GM18907 (cell line): ENCODE measurements around the gene POLR2I.
"Not testable (repeated sequence)": the region's sequence is repeated elsewhere in the genome, so short reads cannot be mapped to it uniquely, and the experiment has no call there.

Experiments
- ATAC-seq: cut with Tn5 transposase; IDR thresholded peaks from one replicate; pipeline ENCODE4 v1.9.1; 2021; ENCODE audit warnings: mild to moderate bottlenecking, moderate library complexity; ENCODE audit not compliant: unreplicated experiment

POLR2I gene

DNA sequence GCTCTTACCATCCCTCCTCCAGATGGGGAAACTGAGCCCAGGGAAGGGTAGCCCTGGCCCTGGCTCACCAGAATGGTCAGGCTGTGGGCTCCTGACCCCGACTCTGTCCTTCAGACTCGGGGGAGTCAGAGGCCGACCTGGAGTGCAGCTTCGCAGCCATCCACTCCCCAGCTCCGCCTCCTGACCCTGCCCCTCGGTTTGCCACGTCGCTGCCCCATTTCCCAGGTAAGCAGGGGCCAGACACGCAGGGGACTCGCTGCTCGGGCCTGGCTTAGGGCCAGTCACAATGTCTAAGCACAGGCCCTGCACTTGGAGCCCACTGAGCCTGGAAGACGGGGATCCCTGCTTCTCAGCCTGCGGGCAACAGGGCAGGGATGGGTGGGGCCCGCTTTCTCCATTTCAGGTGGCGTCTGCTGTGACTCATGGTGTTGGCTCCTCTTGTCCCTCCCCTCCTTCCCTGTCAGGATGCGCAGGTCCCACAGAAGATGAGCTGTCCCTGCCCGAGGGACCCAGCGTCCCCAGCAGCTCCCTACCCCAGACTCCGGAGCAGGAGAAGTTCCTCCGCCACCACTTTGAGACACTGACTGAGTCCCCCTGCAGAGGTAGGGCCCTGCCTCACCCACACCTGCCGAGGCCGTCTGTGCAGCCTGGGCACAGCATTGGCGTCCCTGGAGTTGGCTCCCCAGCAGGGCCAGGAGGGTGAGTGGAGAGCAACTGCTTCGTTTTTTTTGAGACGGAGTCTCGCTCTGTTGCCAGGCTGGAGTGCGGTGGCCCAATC, 12.9 kb downstream of the POLR2I start:
- no peak for ATAC-seq

- no peak for ATAC-seq
Measured at GRCh38 chr19:36100476-36100875, 14.2 kb downstream of the POLR2I start.

- ATAC-seq, result no peak
Measured at GRCh38 chr19:36099166-36099785, 15.4 kb downstream of the POLR2I start.

DNA sequence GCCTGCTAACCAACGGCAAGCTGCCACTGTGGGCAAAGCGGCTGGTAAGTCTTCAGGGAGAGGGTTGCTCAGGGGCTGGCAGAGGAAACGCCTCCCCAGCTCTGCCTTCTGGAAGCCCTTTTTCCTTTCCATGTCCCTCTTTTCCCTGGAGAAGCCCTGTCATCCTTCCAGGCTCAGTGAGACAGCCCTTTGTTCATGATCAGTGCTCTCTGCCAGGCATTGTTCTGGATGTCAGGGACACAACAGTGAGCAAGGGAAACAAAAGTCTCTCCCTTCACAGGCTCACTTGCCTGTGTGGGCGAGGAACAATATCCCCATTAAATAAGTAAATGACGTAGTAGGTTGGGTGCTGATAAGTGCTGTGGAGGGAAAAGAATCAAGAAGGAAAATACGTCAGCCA, 17.6 kb downstream of the POLR2I start:
- no peak for ATAC-seq

- ATAC-seq, result no peak
Measured at GRCh38 chr19:36093687-36094086, 21.0 kb downstream of the POLR2I start.

- ATAC-seq, result no peak
Measured at GRCh38 chr19:36093146-36093662, 21.5 kb downstream of the POLR2I start.

DNA sequence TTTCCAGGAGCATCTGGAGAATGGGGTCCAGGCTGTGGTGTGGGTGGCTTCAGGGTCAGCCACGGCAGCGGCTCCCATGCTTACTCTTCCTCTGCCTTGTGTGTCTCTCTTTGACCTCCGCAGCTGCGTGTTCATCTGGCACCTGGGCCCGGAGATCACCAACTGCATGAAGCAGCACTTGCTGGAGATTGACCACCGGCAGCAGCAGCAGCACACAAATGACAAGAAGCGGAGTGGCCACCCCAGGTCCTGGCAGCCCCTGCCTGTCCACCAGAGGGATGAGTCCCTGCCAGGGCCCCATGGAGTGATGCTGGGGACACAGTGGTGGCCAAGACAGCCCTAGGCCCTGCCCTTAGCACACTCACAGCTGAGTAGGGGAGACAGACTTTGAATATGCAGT, 22.1 kb downstream of the POLR2I start:
- ATAC-seq, result no peak

- no peak for ATAC-seq
Measured at GRCh38 chr19:36090910-36091695, 23.6 kb downstream of the POLR2I start.

DNA sequence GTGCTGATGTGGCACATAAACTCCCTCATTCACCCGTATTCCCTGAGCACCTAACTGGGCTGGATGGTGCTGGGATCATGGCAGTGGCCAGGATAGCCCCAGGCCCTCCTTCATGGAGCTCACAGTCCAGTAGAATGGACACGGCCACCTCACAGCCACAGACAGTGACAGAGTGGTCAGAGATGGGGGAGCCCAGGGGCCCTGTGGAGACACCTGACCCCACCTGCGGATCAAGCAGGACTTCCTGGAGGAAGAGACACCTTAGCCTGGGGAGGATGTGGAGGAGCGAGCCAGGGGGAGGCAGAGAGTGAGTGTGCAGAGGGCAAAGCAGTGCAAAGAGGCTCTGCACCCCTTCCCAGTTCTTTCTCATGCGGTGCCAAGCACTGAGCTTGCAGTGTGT, 24.8 kb downstream of the POLR2I start:
- no peak for ATAC-seq

GRCh38 chr19:36086326-36086725, 28.3 kb downstream of the POLR2I start:
- no peak for ATAC-seq

DNA sequence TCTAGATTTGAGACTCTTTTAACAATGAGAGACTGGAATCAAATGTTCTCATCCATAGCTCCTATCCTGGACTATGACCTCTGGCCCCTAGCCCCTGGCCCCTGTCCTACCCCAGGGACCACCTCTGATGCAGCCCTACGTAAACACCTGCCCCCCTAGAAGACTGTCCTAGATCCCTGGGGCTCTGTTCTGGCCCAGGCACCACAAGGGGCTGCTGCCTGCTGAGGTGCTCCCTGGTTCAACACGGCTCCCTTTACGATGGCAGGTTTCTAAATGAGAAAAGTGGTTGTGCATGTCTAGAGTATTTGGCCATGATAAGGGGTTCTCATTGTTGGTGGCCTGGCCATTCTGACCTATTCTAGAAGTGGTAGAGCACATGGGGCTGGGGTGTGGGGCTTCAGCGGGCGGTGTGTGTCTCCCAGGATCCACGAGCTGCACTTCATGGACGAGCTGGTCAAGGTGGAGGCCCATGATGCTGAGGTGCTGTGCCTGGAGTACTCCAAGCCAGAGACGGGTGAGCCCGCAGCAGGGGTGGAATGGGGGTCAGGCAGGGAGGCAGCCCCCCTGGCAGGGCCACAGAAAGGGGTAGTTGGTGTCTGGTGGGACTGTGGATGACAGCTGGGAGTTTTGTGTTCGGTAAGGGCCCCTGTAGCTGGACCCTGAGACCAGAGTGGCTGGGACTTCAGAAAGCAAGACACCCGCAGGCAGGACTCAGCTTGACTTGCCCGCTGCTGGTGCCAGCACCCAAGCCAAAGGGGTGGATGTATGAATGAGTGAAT, 30.3 kb downstream of the POLR2I start:
- no peak for ATAC-seq

DNA sequence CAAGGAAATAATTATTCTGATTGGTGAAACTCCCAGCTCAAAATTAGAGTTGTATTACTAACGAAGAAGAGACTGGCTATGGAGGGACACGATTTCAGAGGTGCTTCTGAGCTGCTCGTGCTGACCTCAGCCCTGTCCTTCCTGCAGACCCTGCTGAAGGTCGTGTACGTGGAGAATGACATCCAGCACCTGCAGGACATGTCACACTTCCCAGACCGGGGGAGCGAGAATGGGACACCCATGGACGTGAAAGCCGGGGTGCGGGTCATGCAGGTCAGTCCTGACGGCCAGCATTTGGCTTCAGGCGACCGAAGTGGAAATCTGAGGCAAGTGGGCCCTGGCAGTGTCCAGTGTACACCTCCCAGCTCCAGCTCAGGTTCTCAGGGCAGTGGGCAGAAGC, 31.8 kb downstream of the POLR2I start:
- ATAC-seq, result no peak

DNA sequence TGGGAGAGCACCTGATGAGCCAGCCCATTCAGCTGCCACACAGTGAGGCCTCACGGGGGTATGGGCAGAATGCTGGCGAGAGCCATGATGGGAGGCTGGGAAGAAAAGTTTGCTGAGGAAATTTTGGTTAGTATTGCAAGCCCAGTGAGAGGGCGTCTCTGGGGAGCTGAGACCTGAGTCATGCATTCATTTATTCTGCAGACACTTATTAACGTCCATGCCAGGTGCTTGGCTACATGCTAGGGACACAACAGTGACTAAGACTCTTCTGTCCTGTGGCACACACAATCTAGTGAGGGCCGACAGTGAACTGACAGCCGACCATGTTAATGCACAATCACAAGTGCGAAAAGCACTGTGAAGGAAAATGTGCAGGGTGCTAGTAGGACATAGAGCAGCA, 32.8 kb downstream of the POLR2I start:
- no peak for ATAC-seq

DNA sequence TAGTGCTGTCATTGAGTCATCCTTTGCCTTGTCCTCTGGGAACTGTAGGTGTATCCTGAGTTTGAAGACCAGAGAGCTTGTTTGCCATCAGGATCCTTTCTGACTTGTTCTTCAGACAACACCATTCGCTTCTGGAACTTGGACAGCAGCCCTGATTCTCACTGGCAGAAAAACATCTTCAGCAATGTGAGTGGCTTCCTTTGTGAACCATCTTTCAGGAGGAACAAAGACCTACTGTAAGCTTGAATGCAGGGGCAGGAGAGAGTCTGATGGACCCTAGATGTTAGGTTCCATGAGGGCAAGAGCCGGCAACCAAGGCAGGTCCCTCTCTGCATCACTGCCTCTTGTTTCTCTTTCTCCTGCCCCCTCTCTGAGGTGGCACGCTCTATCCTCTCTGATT, 33.3 kb downstream of the POLR2I start:
- no peak for ATAC-seq

DNA sequence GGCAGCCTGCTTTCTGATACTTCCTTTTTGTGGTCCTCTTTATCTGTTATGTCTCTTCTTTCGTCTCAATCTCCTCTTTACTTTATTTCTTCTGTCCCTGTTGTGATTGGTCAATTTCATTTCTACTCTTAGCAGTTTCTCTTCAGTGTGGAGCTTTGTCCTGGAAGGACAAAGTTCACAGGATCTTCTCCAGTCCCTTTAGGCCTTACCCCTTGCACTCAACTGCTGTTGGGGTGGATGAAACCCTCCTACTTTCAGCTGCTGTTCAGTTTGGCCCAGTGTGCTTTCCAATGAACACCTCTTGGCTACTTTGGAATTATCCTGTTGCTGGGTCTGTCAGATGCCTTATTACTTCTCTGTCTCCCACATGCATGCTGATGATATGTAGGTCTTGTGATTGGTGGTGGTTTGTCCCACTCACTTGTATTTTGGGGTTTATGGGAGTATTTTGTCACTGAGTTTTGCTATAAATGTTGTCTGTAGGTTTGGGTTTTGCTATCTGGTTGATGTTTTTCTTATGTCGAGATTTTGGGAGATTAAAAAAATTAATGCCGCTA, 35.2 kb downstream of the POLR2I start:
- no peak for ATAC-seq

GRCh38 chr19:36073121-36073876, 41.4 kb downstream of the POLR2I start:
- ATAC-seq, result no peak

DNA sequence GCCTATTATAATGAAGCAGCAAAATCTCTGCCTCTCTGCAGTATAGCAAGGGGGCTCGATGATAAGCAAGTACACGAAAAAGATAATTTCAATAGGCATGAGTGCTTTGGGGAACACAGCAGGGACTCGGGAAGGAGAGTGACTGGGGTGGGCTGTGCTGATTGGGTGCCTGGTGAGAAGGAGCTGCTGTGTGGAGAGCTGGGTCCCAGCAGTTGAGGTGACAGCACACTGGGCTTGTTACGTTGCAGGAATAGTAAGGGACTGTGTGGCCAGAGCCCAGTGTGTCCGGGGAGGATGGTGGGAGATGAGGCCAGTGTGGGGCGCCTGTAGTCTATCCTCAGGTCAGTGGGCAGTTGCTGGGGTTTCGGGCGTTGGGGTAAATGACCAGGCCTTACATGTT, 42.6 kb downstream of the POLR2I start:
- ATAC-seq, result no peak

GRCh38 chr19:36068810-36069499, 45.7 kb downstream of the POLR2I start:
- ATAC-seq, result not testable (repeated sequence)

GRCh38 chr19:36067681-36068080, 47.0 kb downstream of the POLR2I start:
- ATAC-seq, result no peak
